Effector memory CD8-positive, alpha-beta T cell (primary cell): ENCODE measurements around the gene RYR1.
A peak's percentile ranks its signal among the peaks of the same experiment; 100 is the strongest.
"Not testable (repeated sequence)": the region's sequence is repeated elsewhere in the genome, so short reads cannot be mapped to it uniquely, and the experiment has no call there.

ENCODE experiments used
- ATAC-seq: fragments of 150-1000 bp; cut with Tn5 transposase; replicated peaks from 2 replicates; pipeline ENCODE4 v1.10.0; 2021; ENCODE audit warnings: mild to moderate bottlenecking, moderate library complexity
- DNase-seq, 3 experiments: peaks; one replicate each; pipeline ENCODE4 v3.0.0; 2021
- H3K27ac Mint-ChIP-seq, 2 donors: one replicate each; pipeline ENCODE4 v1.8.0; 2022; ENCODE audit warnings: mild to moderate bottlenecking in 2 of 2, mixed read lengths in 2 of 2, moderate library complexity in 2 of 2
- H3K27me3 Mint-ChIP-seq, 2 donors: one replicate each; pipeline ENCODE4 v1.8.0; 2022; ENCODE audit warnings: mixed read lengths in 2 of 2
- H3K36me3 Mint-ChIP-seq: one replicate; pipeline ENCODE4 v1.8.0; 2022; ENCODE audit warnings: mild to moderate bottlenecking, moderate library complexity, mixed read lengths; ENCODE audit not compliant: insufficient read depth
- H3K4me1 Mint-ChIP-seq, 2 donors: one replicate each; pipeline ENCODE4 v1.8.0; 2022; ENCODE audit warnings: low read depth in 2 of 2, mixed read lengths in 2 of 2
- H3K4me3 Mint-ChIP-seq, 2 donors: one replicate each; pipeline ENCODE4 v1.8.0; 2022; ENCODE audit warnings: mild to moderate bottlenecking in 2 of 2, mixed read lengths in 2 of 2, moderate library complexity in 2 of 2
- H3K9me3 Mint-ChIP-seq, 2 donors: one replicate each; pipeline ENCODE4 v1.8.0; 2022; ENCODE audit warnings: mixed read lengths in 2 of 2

The RYR1 gene

GRCh38 chr19:38617283-38617763 lies 183.8 kb downstream of the RYR1 start:
- Mint-ChIP-seq H3K4me3 (peak overlapping the region; percentile 100), H3K27me3 (no peaks in the 10 kb centered on the region), H3K27ac (peak overlapping the region; percentile 96 to 100), H3K36me3 (peaks cover 69% of the 10 kb centered on the region), H3K4me1 (peaks cover 61 to 68% of the 10 kb centered on the region in 2 donors), H3K9me3 (no peaks in the 10 kb centered on the region)
- ATAC-seq (no peak), DNase-seq (no peak)

- ATAC-seq (peak; percentile 65), DNase-seq (peak; percentile 52 to 58 (median 55))
- H3K27ac Mint-ChIP-seq = peak within 1 kb of the TSS; percentile 99 to 100
- no peaks in the 10 kb centered on the region for H3K27me3 Mint-ChIP-seq
- no peaks in the 10 kb centered on the region for H3K9me3 Mint-ChIP-seq
- H3K36me3 Mint-ChIP-seq = peaks cover 69% of the 10 kb centered on the region
- peaks cover 57 to 63% of the 10 kb centered on the region in 2 donors for H3K4me1 Mint-ChIP-seq
- peak within 1 kb of the TSS; percentile 100 for H3K4me3 Mint-ChIP-seq
These were observed 184.5 kb downstream of the RYR1 start, which contains the start of gene MAP4K1 for GRCh38 chr19:38617764-38618589. Gene MAP4K1 (minus strand): TSS chr19:38617953. CDS start chr19:38617895, 58 bp downstream.

GRCh38 chr19:38618590-38619360 lies 185.3 kb downstream of the RYR1 start, which contains the start of gene EIF3K:
Gene EIF3K (plus strand): TSS chr19:38619188. CDS start chr19:38619269, 81 bp downstream.
- peak; percentile 70 for ATAC-seq
- Mint-ChIP-seq H3K27ac (peak within 1 kb of the TSS; percentile 99 to 100), H3K9me3 (no peaks in the 10 kb centered on the region), H3K27me3 (no peaks in the 10 kb centered on the region), H3K4me3 (peak within 1 kb of the TSS; percentile 100), H3K36me3 (peaks cover 65% of the 10 kb centered on the region), H3K4me1 (peaks cover 54 to 56% of the 10 kb centered on the region in 2 donors)
- DNase-seq = peak; percentile 92 to 93 (median 93)

- ATAC-seq (no peak), DNase-seq (no peak)
- Mint-ChIP-seq H3K4me3 (peak overlapping the region; percentile 100), H3K9me3 (no peaks in the 10 kb centered on the region), H3K27me3 (no peaks in the 10 kb centered on the region), H3K4me1 (peaks cover 48 to 51% of the 10 kb centered on the region in 2 donors), H3K27ac (peak overlapping the region; percentile 99 to 100), H3K36me3 (peaks cover 67% of the 10 kb centered on the region)
These were observed 186.1 kb downstream of the RYR1 start for GRCh38 chr19:38619361-38620174.

DNA sequence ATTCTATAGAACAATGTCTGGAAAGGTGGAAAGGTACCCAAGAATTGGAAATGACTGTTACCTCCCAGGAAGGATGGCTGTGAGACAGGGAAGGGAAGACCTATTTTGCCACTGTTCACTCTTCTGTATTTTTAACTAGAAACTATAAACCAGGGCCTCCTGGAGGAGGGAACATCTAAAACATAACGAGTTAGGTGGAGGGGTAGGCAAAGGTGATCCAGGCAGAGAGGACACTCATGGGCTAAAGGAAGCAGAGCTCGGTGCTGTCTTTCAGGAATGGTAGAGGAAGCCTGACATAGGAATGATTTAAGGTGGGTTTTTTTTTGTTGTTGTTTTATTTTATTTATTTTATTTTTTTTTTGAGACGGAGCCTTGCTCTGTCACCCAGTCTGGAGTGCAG lies 191.3 kb downstream of the RYR1 start:
- H3K9me3 Mint-ChIP-seq = no peaks in the 10 kb centered on the region
- no peak overlapping the region for H3K27ac Mint-ChIP-seq
- ATAC-seq (no peak), DNase-seq (no peak)
- no peaks in the 10 kb centered on the region for H3K27me3 Mint-ChIP-seq
- H3K4me3 Mint-ChIP-seq = no peak overlapping the region
- H3K36me3 Mint-ChIP-seq = peaks cover 81% of the 10 kb centered on the region
- peaks cover 9 to 14% of the 10 kb centered on the region in 2 donors for H3K4me1 Mint-ChIP-seq

DNA sequence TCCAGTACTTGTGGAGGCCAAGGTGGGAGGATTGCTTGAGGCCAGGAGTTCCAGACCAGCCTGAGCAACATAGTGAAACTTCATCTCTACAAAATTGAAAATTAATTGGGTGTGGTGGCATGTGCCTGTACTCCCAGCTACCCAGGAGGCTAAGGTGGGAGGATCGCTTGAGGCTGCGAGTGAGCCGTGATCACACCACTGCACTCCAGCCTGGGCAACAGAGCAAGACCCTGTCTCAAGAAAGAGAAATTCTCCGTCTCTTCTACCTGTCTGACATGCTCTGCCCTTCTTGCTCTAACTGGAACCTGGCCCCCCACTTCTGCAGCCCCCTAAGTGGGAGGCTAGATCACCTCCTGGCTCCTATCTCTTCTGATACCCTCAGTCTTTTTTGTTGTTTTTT lies 192.9 kb downstream of the RYR1 start:
- peak overlapping the region in 1 of 2 donors; percentile 56 for H3K27ac Mint-ChIP-seq
- DNase-seq = no peak
- no peaks in the 10 kb centered on the region for H3K9me3 Mint-ChIP-seq
- no peak for ATAC-seq
- no peaks in the 10 kb centered on the region for H3K27me3 Mint-ChIP-seq
- peaks cover 79% of the 10 kb centered on the region for H3K36me3 Mint-ChIP-seq
- H3K4me3 Mint-ChIP-seq = no peak overlapping the region
- H3K4me1 Mint-ChIP-seq = peaks cover 4 to 7% of the 10 kb centered on the region in 2 donors

GRCh38 chr19:38629568-38629967 lies 196.1 kb downstream of the RYR1 start:
- H3K27me3 Mint-ChIP-seq = no peaks in the 10 kb centered on the region
- peak overlapping the region in 1 of 2 donors; percentile 20 for H3K27ac Mint-ChIP-seq
- no peak overlapping the region for H3K4me3 Mint-ChIP-seq
- H3K4me1 Mint-ChIP-seq = peaks cover 2 to 7% of the 10 kb centered on the region in 2 donors
- H3K9me3 Mint-ChIP-seq = no peaks in the 10 kb centered on the region
- ATAC-seq (no peak), DNase-seq (no peak)
- peaks cover 65% of the 10 kb centered on the region for H3K36me3 Mint-ChIP-seq

GRCh38 chr19:38631301-38631700 lies 197.8 kb downstream of the RYR1 start:
- not testable (repeated sequence) for H3K27me3 Mint-ChIP-seq, H3K4me3 Mint-ChIP-seq, DNase-seq, ATAC-seq, H3K9me3 Mint-ChIP-seq
- H3K4me1 Mint-ChIP-seq = peaks cover 14 to 21% of the 10 kb centered on the region in 2 donors
- peak overlapping the region; percentile 3 to 22 for H3K27ac Mint-ChIP-seq
- H3K36me3 Mint-ChIP-seq = peaks cover 59% of the 10 kb centered on the region

- not testable (repeated sequence) for H3K9me3 Mint-ChIP-seq, H3K27me3 Mint-ChIP-seq, H3K27ac Mint-ChIP-seq, DNase-seq, H3K4me3 Mint-ChIP-seq, ATAC-seq
- Mint-ChIP-seq H3K36me3 (peaks cover 54% of the 10 kb centered on the region), H3K4me1 (peaks cover 18 to 26% of the 10 kb centered on the region in 2 donors)
These were observed 198.5 kb downstream of the RYR1 start for GRCh38 chr19:38631811-38632475.

DNA sequence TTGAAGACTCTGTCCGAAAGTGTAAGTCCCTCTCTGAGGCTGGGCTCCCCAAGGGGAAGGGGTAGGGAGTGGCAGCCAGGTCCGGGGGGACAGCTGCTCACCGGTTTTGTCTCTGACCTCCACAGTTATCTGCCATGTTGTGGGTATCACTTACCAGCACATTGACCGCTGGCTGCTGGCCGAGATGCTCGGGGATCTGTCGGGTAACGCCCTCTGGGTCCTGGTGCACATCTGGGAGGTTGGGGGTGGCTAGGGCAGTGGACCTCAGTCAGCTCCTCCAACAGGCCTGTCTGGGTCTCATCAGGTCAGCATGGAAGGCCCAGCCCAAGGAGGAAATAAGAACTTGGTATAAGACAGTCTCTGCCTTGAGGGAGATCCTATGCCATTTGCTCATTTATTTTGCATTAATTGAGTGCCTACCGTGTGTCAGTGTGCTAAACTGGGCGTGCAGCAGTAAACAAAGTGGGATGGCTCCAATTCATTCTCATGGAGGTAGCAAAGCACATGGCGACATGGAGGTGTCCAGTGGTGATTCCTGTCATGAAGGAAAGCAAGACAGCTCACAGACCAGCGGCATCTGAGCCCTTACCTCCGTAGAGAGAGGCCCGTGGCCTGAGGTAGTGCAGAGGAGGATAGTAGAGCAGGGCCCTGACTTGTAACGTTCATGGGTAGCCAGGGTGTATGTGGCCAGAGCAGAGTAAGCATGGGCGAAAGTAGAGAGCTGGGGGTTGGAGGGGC lies 199.2 kb downstream of the RYR1 start:
- DNase-seq (no peak), ATAC-seq (no peak)
- Mint-ChIP-seq H3K27me3 (no peaks in the 10 kb centered on the region), H3K27ac (no peak overlapping the region), H3K4me1 (peaks cover 25 to 26% of the 10 kb centered on the region in 2 donors), H3K4me3 (no peak overlapping the region), H3K36me3 (peaks cover 47% of the 10 kb centered on the region), H3K9me3 (no peaks in the 10 kb centered on the region)

- peak; percentile 74 for DNase-seq
- H3K4me3 Mint-ChIP-seq = peak overlapping the region; percentile 71 to 75
- peak overlapping the region; percentile 93 to 96 for H3K27ac Mint-ChIP-seq
- no peaks in the 10 kb centered on the region for H3K27me3 Mint-ChIP-seq
- H3K36me3 Mint-ChIP-seq = peaks cover 40% of the 10 kb centered on the region
- peaks cover 25 to 26% of the 10 kb centered on the region in 2 donors for H3K4me1 Mint-ChIP-seq
- ATAC-seq = no peak
- H3K9me3 Mint-ChIP-seq = no peaks in the 10 kb centered on the region
These were observed 201.4 kb downstream of the RYR1 start for GRCh38 chr19:38634757-38635482.
